Breast epithelium (tissue), 3 donors: ENCODE results near the gene TUBGCP2.

Source experiments
- POLR2AphosphoS5 ChIP-seq, 3 donors: sonication (generic); formaldehyde crosslinking; IDR thresholded peaks; one replicate each; pipeline ENCODE4 v1.6.1; 2017; ENCODE audit warnings: antibody characterized with exemption in 3 of 3
- TF ChIP-seq, protein P1 (sequence below), 3 donors: fragments of 450-650 bp; IDR thresholded peaks; one replicate each; pipeline ENCODE4 v1.5.1; 2016 to 2017; ENCODE audit warnings: antibody characterized with exemption in 3 of 3, mild to moderate bottlenecking in 3 of 3, moderate library complexity in 3 of 3

DNA sequence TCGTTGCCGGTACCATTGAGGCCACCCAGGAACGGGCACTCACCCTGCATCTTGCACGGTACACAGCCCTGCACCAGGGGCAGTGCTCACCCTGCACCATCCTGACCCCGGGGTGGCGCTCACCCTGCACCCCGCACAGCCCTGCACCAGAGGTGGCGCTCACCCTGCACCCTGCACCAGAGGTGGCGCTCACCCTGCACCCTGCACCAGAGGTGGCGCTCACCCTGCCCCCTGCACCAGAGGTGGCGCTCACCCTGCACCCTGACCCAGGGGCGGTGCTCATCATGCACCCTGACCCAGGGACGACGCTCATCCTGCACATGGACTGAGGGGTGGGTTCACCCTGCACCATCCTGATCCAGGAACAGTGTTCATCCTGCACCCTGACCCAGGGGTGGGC is 6.4 kb downstream of the TUBGCP2 start:
- TF ChIP-seq, protein P1, sequence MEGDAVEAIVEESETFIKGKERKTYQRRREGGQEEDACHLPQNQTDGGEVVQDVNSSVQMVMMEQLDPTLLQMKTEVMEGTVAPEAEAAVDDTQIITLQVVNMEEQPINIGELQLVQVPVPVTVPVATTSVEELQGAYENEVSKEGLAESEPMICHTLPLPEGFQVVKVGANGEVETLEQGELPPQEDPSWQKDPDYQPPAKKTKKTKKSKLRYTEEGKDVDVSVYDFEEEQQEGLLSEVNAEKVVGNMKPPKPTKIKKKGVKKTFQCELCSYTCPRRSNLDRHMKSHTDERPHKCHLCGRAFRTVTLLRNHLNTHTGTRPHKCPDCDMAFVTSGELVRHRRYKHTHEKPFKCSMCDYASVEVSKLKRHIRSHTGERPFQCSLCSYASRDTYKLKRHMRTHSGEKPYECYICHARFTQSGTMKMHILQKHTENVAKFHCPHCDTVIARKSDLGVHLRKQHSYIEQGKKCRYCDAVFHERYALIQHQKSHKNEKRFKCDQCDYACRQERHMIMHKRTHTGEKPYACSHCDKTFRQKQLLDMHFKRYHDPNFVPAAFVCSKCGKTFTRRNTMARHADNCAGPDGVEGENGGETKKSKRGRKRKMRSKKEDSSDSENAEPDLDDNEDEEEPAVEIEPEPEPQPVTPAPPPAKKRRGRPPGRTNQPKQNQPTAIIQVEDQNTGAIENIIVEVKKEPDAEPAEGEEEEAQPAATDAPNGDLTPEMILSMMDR (IDR thresholded peaks at IDR 0.05), result no peak
- TF ChIP-seq POLR2AphosphoS5 (IDR thresholded peaks at IDR 0.05), result no peak
